GM12878 (cell line): ENCODE results near the gene MIA3. TPM values are rescaled to one million over a fixed set of nuclear protein-coding genes. Genes with fewer than 3 reads are reported as not detected.

Source experiments
- ATAC-seq: fragments of 200-7000 bp; cut with Tn5 transposase; 3 replicates; pipeline ENCODE4 v1.9.1; 2020; ENCODE audit warnings: mild to moderate bottlenecking, moderate library complexity
- BruUV-seq: library from RNA; stranded (reverse); fragments of 400-500 nt; replicated peaks from 2 replicates; lab custom pipeline; 2021; lab: Mats Ljungman, UMichigan
- CTCF ChIA-PET: fragments of 300-600 bp; sonication (Branson Sonifier 250); formaldehyde crosslinking; extraction: SDS; loops from one replicate; lab custom pipeline; 2021; ENCODE audit warnings: inconsistent platforms; lab: Yijun Ruan, JAX
- POLR2A ChIA-PET: fragments of 350-600 bp; formaldehyde crosslinking; extraction: SDS; loops from one replicate; lab custom pipeline; 2021; ENCODE audit warnings: inconsistent platforms; lab: Charles Lee
- RAD21 ChIA-PET: fragments of 300-600 bp; sonication (Branson Sonifier 250); formaldehyde crosslinking; loops from one replicate; lab custom pipeline; 2023; ENCODE audit warnings: antibody characterized with exemption; ENCODE audit not compliant: unreplicated experiment; lab: Charles Lee
- SMC1A ChIA-PET: fragments of 300-600 bp; sonication (Branson Sonifier 250); formaldehyde crosslinking; loops from one replicate; lab custom pipeline; 2023; ENCODE audit not compliant: unreplicated experiment, uncharacterized antibody; lab: Charles Lee
- DNase-seq: peaks from one replicate; pipeline ENCODE4 v3.0.0-alpha.2; 2011; ENCODE audit warnings: low read depth, low spot score
- FAIRE-seq: peaks from 3 replicates; lab custom pipeline; 2011; peaks lifted over from hg19 to GRCh38; lab: Jason Lieb, UNC
- H2AFZ ChIP-seq: 2 replicates; pipeline ENCODE4 v1.6.0; 2011; ENCODE audit warnings: low read depth, low read length, control low read depth; ENCODE audit not compliant: control insufficient read depth
- H3K27ac ChIP-seq: 2 replicates; pipeline ENCODE4 v1.5.1; 2011; ENCODE audit warnings: control low read depth; ENCODE audit not compliant: control insufficient read depth, insufficient read depth
- H3K27me3 ChIP-seq, 2 experiments: replicated peaks in 1 of 2; 2 replicates each; pipeline versions ENCODE4 v1.6.0 to v1.6.1; 2011; ENCODE audit warnings: low read length in 1 of 2; ENCODE audit not compliant: control insufficient read depth in 2 of 2, insufficient read depth in 2 of 2
- H3K36me3 ChIP-seq, 2 experiments: 2 replicates each; pipeline ENCODE4 v1.5.1; 2011; ENCODE audit warnings: low read length in 1 of 2; ENCODE audit not compliant: control insufficient read depth in 2 of 2, insufficient read depth in 2 of 2
- H3K4me1 ChIP-seq: 2 replicates; pipeline ENCODE4 v1.6.1; 2011; ENCODE audit warnings: mild to moderate bottlenecking, low read length, moderate library complexity, mixed read lengths; ENCODE audit not compliant: control insufficient read depth, insufficient read depth
- H3K4me2 ChIP-seq: 2 replicates; pipeline ENCODE4 v1.6.0; 2011; ENCODE audit warnings: control low read depth; ENCODE audit not compliant: control insufficient read depth, insufficient read depth
- H3K4me3 ChIP-seq: fragments of 200-600 bp; sonication (generic); 2 replicates; pipeline ENCODE4 v1.5.1; 2016
- H3K79me2 ChIP-seq: 2 replicates; pipeline ENCODE4 v1.6.0; 2011; ENCODE audit warnings: low read length; ENCODE audit not compliant: control insufficient read depth, insufficient read depth
- H3K9ac ChIP-seq: 2 replicates; pipeline ENCODE4 v1.8.0; 2011; ENCODE audit warnings: low read length, control low read depth, mixed read lengths; ENCODE audit not compliant: control insufficient read depth, insufficient read depth
- H3K9me3 ChIP-seq: replicated peaks from 3 replicates; pipeline ENCODE4 v1.5.1; 2011; ENCODE audit warnings: mild to moderate bottlenecking, low read length; ENCODE audit not compliant: control insufficient read depth, insufficient read depth
- H4K20me1 ChIP-seq: 2 replicates; pipeline ENCODE4 v1.6.0; 2011; ENCODE audit not compliant: control insufficient read depth, insufficient read depth
- CBX5 ChIP-seq: sonication (generic); IDR thresholded peaks from 2 replicates; pipeline ENCODE4 v1.6.1; 2016; ENCODE audit warnings: low read depth, moderate library complexity, mild to moderate bottlenecking, inconsistent platforms
- GATAD2B ChIP-seq: fragments of 450-650 bp; conservative IDR thresholded peaks from 2 replicates; pipeline ENCODE4 v1.6.1; 2017; ENCODE audit warnings: low read depth, mild to moderate bottlenecking, moderate library complexity
- POLR2AphosphoS5 ChIP-seq: IDR thresholded peaks from 2 replicates; pipeline ENCODE4 v1.6.1; 2011; ENCODE audit warnings: mild to moderate bottlenecking, low read length, inconsistent platforms
- RUNX3 ChIP-seq: IDR thresholded peaks from 2 replicates; pipeline ENCODE4 v1.6.1; 2012; ENCODE audit warnings: low read length, inconsistent platforms
- STAT1 ChIP-seq: fragments of 450-650 bp; conservative IDR thresholded peaks from 2 replicates; pipeline ENCODE4 v1.6.1; 2014; ENCODE audit warnings: antibody characterized with exemption, mild to moderate bottlenecking
- ZNF384 ChIP-seq: IDR thresholded peaks from 2 replicates; pipeline ENCODE4 v1.6.1; 2012; ENCODE audit warnings: low read depth, mild to moderate bottlenecking, low read length, improper control_type of control experiment, borderline replicate concordance
- WGBS: methylation state at CpG from one replicate; pipeline ENCODE4 v1.1.6; 2016; ENCODE audit warnings: low lambda C conversion rate; ENCODE audit not compliant: insufficient replicate concordance, insufficient coverage; ENCODE audit errors: missing lambda C conversion rate; 5-methylcytosine and 5-hydroxymethylcytosine counted together
- in situ Hi-C: fragments of 300-500 bp; cut with MboI; formaldehyde crosslinking; loops from 9 replicates; pipeline ENCODE4 v1.14.3; 2018; ENCODE audit warnings: mixed read lengths
- intact Hi-C: fragments of 100-400 bp; cut with micrococcal nuclease; formaldehyde crosslinking; loops from one replicate; pipeline ENCODE4 v1.14.2; 2022; ENCODE audit not compliant: unreplicated experiment
- polyA plus RNA-seq, 11 experiments: library from polyadenylated mRNA; depleted of rRNA in 4 of 11; unstranded in 6 of 11; stranded (reverse) in 5 of 11; fragments of >200 nt; fragmentation: Nextera tagmentation in 4 of 11; fragmentation: Illumina TruSeq in 1 of 11; extraction: Ambion mirVana in 4 of 11; extraction: Trizol in 1 of 11; gene quantifications; 1 replicate in 1 of 11; 2 replicates in 10 of 11; pipeline versions ENCODE4 v1.2.1 to v1.2.3, GENCODE V29; 2011 to 2016; ENCODE audit warnings: inconsistent platforms in 2 of 11, missing spikeins in 2 of 11, low read depth in 1 of 11
- total RNA-seq, 4 experiments: library from RNA; depleted of rRNA in 3 of 4; stranded (reverse); fragments of >200 nt in 3 of 4; fragmentation: Illumina TruSeq in 1 of 4; extraction: Trizol in 1 of 4; gene quantifications; 2 replicates each; pipeline versions ENCODE4 v1.2.1 to v1.2.3, GENCODE V29; 2013 to 2021
- TF ChIP-seq, protein P1 (sequence below): fragments of 450-650 bp; IDR thresholded peaks from 2 replicates; pipeline ENCODE4 v1.6.1; 2018; ENCODE audit warnings: borderline replicate concordance, mild to moderate bottlenecking; ENCODE audit not compliant: partially characterized antibody

The MIA3 gene
- total and polyA plus RNA-seq, 10 of the 15 experiments (the other 5 are each of a cell fraction or from before 2014, with no cell fraction given): 12.9 to 50.8 (median 30.3) TPM

DNA sequence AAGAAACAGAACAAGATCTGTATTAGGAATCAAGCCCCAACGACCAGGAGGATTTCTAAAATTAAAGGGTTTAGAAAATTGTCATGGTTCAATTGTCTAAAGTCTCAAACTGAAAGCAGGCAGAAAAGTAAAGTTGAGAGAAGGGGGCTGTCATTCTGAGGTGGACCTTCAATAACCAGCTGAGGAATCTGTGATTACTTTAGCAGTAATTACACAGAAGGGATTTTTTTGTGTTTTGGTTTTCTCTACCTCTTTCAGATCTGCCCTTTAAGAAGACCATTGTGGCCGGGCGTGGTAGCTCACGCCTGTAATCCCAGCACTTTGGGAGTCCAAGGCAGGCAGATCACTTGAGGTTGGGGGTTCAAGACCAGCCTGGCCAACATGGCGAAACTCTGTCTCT lies 77.0 kb downstream of the MIA3 start:
- no peak overlapping the region for H2AFZ ChIP-seq
- H3K36me3 ChIP-seq: no peaks in the 10 kb centered on the region; a peak in 1 of 4 replicates
- DNase-seq (no peak), FAIRE-seq (no peak), ATAC-seq (no peak)
- 29% methylated on average over 5 of the region's 5 CpGs for WGBS
- ChIA-PET SMC1A (interaction anchor here (0.9 to 1.1 kb wide), 2 partner anchors 18 to 40 kb away, joined by 3 read pairs; no protein-coding TSS in a partner anchor), RAD21 (no interaction called here), POLR2A (no interaction called here), CTCF (interaction anchor here (0.9 kb wide), 1 partner anchor 8 kb away, joined by 3 read pairs; no protein-coding TSS in a partner anchor)
- H3K4me3 ChIP-seq: no peak overlapping the region
- H3K4me1 ChIP-seq: no peaks in the 10 kb centered on the region
- no peak overlapping the region for H3K4me2 ChIP-seq
- in situ Hi-C loops: no loop called here
- TF ChIP-seq RUNX3: 0 out of 2 replicates have a peak, but pooled peaks have one; percentile 19
- TF ChIP-seq POLR2AphosphoS5: no peak
- no peaks in the 10 kb centered on the region for H3K9me3 ChIP-seq
- intact Hi-C loops: no loop called here
- no peaks in the 10 kb centered on the region for H3K79me2 ChIP-seq
- no peak overlapping the region for H3K27ac ChIP-seq
- H3K9ac ChIP-seq: no peak overlapping the region
- no peaks in the 10 kb centered on the region for H3K27me3 ChIP-seq
- BruUV-seq: no TSS peak
- no peaks in the 10 kb centered on the region for H4K20me1 ChIP-seq

DNA sequence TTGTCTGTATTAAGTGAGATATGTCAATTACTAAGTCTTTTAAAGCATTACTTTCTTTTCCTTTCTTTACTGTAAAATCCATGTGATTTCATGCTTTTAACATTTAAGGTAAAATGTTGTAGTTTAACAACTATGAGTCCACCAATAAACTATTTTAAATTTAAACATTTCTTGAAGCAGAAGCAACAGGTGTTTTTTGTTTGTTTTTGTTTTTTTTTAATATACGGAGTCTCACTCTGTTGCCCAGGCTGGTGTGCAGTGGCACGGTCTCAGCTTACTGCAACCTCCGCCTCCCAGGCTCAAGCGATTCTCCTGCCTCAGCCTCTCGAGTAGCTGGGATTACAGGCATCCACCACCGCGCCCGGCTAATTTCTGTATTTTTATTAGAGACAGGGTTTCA lies 78.8 kb downstream of the MIA3 start:
- 97% methylated on average over 8 of the region's 8 CpGs for WGBS
- Histone ChIP-seq H3K4me3 (no peak overlapping the region), H3K9ac (no peak overlapping the region), H3K4me2 (no peak overlapping the region), H3K79me2 (no peaks in the 10 kb centered on the region), H3K36me3 (peaks cover 0 to 4% of the 10 kb centered on the region in 2 experiments; a peak in 1 of 4 replicates), H2AFZ (no peak overlapping the region), H3K4me1 (no peaks in the 10 kb centered on the region), H3K27ac (no peak overlapping the region), H4K20me1 (no peaks in the 10 kb centered on the region), H3K27me3 (no peaks in the 10 kb centered on the region), H3K9me3 (no peaks in the 10 kb centered on the region)
- TF ChIP-seq GATAD2B: no peak
- TF ChIP-seq, protein P1, sequence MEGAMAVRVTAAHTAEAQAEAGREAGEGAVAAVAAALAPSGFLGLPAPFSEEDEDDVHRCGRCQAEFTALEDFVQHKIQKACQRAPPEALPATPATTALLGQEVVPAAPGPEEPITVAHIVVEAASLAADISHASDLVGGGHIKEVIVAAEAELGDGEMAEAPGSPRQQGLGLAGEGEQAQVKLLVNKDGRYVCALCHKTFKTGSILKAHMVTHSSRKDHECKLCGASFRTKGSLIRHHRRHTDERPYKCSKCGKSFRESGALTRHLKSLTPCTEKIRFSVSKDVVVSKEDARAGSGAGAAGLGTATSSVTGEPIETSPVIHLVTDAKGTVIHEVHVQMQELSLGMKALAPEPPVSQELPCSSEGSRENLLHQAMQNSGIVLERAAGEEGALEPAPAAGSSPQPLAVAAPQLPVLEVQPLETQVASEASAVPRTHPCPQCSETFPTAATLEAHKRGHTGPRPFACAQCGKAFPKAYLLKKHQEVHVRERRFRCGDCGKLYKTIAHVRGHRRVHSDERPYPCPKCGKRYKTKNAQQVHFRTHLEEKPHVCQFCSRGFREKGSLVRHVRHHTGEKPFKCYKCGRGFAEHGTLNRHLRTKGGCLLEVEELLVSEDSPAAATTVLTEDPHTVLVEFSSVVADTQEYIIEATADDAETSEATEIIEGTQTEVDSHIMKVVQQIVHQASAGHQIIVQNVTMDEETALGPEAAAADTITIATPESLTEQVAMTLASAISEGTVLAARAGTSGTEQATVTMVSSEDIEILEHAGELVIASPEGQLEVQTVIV: no peak
- TF ChIP-seq ZNF384: no peak
- TF ChIP-seq STAT1: no peak
- TF ChIP-seq CBX5: no peak
- ChIA-PET SMC1A (no interaction called here), POLR2A (no interaction called here), CTCF (interaction anchor here (0.7 kb wide), 1 partner anchor 1890 kb away, joined by 3 read pairs; no protein-coding TSS in a partner anchor), RAD21 (no interaction called here)
- DNase-seq: no peak
- no TSS peak for BruUV-seq
- FAIRE-seq: no peak
- in situ Hi-C loops (no loop called here), intact Hi-C loops (loop anchor here (2.0 kb wide), 1 partner anchor 18 kb away; no protein-coding TSS in a partner anchor)
- ATAC-seq: no peak
